Naive thymus-derived CD4-positive, alpha-beta T cell (primary cell): Measurements from ENCODE around the gene SLC16A7. TPM values are rescaled to one million over a fixed set of nuclear protein-coding genes. Genes with fewer than 3 reads are reported as not detected.

Source experiments
- ATAC-seq: fragments of 150-1000 bp; cut with Tn5 transposase; 2 replicates; pipeline ENCODE4 v1.10.0; 2021; ENCODE audit warnings: mild to moderate bottlenecking, moderate library complexity
- CTCF ChIA-PET: fragments of 350-600 bp; sonication (Branson Sonifier 250); formaldehyde crosslinking; loops from one replicate; lab custom pipeline; 2021; ENCODE audit warnings: antibody characterized with exemption; lab: Charles Lee
- POLR2A ChIA-PET: fragments of 350-600 bp; sonication (Branson Sonifier 250); formaldehyde crosslinking; loops from one replicate; lab custom pipeline; 2021; ENCODE audit warnings: antibody characterized with exemption, inconsistent platforms; lab: Charles Lee
- DNase-seq, 9 donors: peaks; one replicate each; pipeline versions ENCODE4 v3.0.0 to v3.0.0-alpha.2; 2020 to 2022; ENCODE audit warnings: mixed read lengths in 1 of 9
- H3K27ac ChIP-seq: one replicate; pipeline ENCODE4 v1.7.0; 2013; ENCODE audit warnings: mild to moderate bottlenecking, low read depth, low read length, moderate library complexity
- H3K27me3 ChIP-seq, 2 donors: one replicate each; pipeline ENCODE4 v1.7.0; 2013; ENCODE audit warnings: low read length in 2 of 2, mild to moderate bottlenecking in 2 of 2, moderate library complexity in 2 of 2; ENCODE audit not compliant: control insufficient read depth in 2 of 2, insufficient read depth in 2 of 2
- H3K36me3 ChIP-seq, 3 experiments: 1 replicate in 2 of 3; 2 replicates in 1 of 3; pipeline ENCODE4 v1.7.0; 2013; ENCODE audit warnings: low read length in 3 of 3, mild to moderate bottlenecking in 3 of 3, moderate library complexity in 1 of 3; ENCODE audit not compliant: insufficient read depth in 3 of 3, control insufficient read depth in 2 of 3
- H3K4me1 ChIP-seq, 2 donors: one replicate each; pipeline ENCODE4 v1.7.0; 2013; ENCODE audit warnings: low read length in 2 of 2, mild to moderate bottlenecking in 2 of 2, moderate library complexity in 1 of 2; ENCODE audit not compliant: control insufficient read depth in 2 of 2, insufficient read depth in 2 of 2
- H3K4me3 ChIP-seq: 2 replicates; pipeline ENCODE4 v1.7.0; 2013; ENCODE audit warnings: mild to moderate bottlenecking, low read length
- H3K9me3 ChIP-seq, 3 experiments: 1 replicate in 2 of 3; 2 replicates in 1 of 3; pipeline ENCODE4 v1.7.0; 2013; ENCODE audit warnings: low read length in 3 of 3; ENCODE audit not compliant: control insufficient read depth in 2 of 3
- H3K27ac Mint-ChIP-seq, 9 donors: one replicate each; pipeline ENCODE4 v1.8.0; 2020 to 2022; ENCODE audit warnings: mixed read lengths in 9 of 9, mild to moderate bottlenecking in 8 of 9, moderate library complexity in 5 of 9, inconsistent platforms in 2 of 9
- H3K27me3 Mint-ChIP-seq, 5 donors: one replicate each; pipeline ENCODE4 v1.8.0; 2021 to 2022; ENCODE audit warnings: mixed read lengths in 5 of 5, mild to moderate bottlenecking in 1 of 5
- H3K36me3 Mint-ChIP-seq, 5 donors: one replicate each; pipeline ENCODE4 v1.8.0; 2020 to 2022; ENCODE audit warnings: mixed read lengths in 5 of 5, mild to moderate bottlenecking in 3 of 5, inconsistent platforms in 1 of 5
- H3K4me1 Mint-ChIP-seq, 7 donors: one replicate each; pipeline ENCODE4 v1.8.0; 2020 to 2022; ENCODE audit warnings: mixed read lengths in 7 of 7, mild to moderate bottlenecking in 3 of 7, inconsistent platforms in 1 of 7
- H3K4me3 Mint-ChIP-seq, 10 donors: one replicate each; pipeline ENCODE4 v1.8.0; 2020 to 2022; ENCODE audit warnings: mild to moderate bottlenecking in 10 of 10, mixed read lengths in 10 of 10, moderate library complexity in 6 of 10, inconsistent platforms in 2 of 10
- H3K9me3 Mint-ChIP-seq, 11 donors: one replicate each; pipeline ENCODE4 v1.8.0; 2020 to 2022; ENCODE audit warnings: mixed read lengths in 11 of 11, mild to moderate bottlenecking in 4 of 11, inconsistent platforms in 1 of 11, moderate library complexity in 1 of 11
- intact Hi-C, 2 donors: fragments of 100-400 bp; cut with micrococcal nuclease; formaldehyde crosslinking; loops; one replicate each; pipeline ENCODE4 v1.15.1; 2023
- polyA plus RNA-seq, 2 donors: library from polyadenylated mRNA; unstranded; fragments of 300-500 nt; fragmentation: Illumina TruSeq; gene quantifications; one replicate each; pipeline ENCODE4 v1.2.3, GENCODE V29; 2021
- total RNA-seq, 6 experiments: library from RNA in 5 of 6; stranded (reverse) in 5 of 6; gene quantifications; 1 replicate in 5 of 6; 2 replicates in 1 of 6; pipeline ENCODE4 v1.2.3 and lab custom pipeline; 2021 to 2026

SLC16A7 gene
- total and polyA plus RNA-seq, 7 experiments from 2014 or later: 19.4 to 57.5 (median 38.9) TPM

DNA sequence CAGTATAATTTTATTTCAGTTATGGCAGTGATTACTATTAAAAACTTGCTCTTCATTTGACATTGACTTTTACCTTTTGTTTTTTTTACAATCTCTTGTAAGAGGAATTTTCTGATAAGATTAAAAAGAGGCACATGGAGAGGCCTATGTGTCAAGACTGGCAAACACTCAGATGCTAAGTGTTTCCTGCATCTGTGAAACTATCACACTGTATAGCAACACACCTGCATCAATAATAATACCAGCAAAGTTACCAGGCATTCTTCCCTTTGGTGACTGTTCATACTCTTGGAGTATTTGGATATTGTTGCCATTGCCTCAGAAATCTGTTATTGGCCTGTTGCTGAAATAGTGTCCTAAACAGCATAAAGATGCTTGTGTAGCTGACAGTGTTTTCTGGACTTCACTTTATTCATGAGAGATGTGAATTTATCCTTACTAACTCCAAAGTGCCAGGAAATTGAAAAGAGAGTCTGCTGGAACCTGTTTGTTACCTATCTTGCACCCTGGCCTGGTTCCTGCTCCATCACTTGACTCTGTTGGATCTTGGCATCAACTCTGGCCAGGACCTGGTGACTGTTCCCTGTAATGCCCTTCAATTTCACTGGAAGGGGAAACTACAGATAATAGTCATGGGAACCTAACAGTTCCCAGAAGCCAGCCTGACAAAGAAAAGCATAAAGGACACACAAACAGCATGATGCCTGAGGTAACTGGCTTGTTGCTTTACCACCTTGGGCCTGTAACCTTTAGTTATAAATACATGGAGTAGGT lies 19.8 kb downstream of the SLC16A7 start:
- POLR2A ChIA-PET: interaction anchor here (0.6 kb wide), 1 partner anchor 14 kb away, joined by 3 read pairs; no protein-coding TSS in a partner anchor

DNA sequence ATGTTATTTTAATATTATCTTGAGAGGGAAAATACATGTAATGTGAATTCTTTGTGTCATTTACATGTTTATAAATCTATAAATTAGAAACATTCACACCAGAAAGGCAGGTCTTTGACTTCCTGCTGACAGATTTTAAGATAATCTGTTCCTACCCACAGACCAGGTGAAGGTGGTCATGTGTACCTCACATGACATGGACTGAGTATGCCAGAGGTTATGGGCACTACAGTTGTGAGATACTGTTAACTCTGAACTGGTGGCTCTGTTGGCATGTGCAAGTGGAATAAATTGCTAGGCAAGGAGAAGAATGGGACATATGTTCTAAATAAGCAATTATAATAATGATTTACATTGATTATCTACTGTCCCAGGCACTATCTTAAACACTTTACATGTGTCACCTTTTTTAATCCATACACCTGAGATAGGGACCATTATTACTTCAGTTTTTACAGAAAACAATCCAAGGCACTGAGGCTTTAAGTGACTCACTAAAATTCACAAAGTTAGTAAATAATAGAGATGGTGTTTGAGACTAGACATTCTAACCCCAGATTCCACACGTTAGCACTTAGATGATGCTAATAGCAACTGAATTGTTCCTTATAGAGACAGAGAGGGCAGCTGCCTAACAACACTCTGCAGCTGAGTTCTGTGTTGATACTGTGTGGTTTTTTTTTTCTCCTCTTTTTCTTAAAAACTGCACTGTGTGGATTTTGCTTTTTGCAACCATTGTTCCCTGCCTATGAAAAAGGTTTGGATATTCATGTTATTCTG lies 23.8 kb downstream of the SLC16A7 start:
- Histone ChIP-seq H3K27ac (no peak overlapping the region), H3K9me3 (no peaks in the 10 kb centered on the region), H3K4me1 (peaks cover 8 to 17% of the 10 kb centered on the region in 2 donors), H3K4me3 (no peak overlapping the region), H3K27me3 (no peaks in the 10 kb centered on the region), H3K36me3 (no peaks in the 10 kb centered on the region)
- H3K27me3 Mint-ChIP-seq: no peaks in the 10 kb centered on the region
- ChIA-PET POLR2A (no interaction called here), CTCF (no interaction called here)
- peak overlapping the region in 3 of 9 donors; percentile 22 to 80 (median 41) for H3K27ac Mint-ChIP-seq
- peak overlapping the region in 3 of 10 donors; percentile 3 to 35 (median 22) for H3K4me3 Mint-ChIP-seq
- ATAC-seq (no peak), DNase-seq (no peak)
- H3K36me3 Mint-ChIP-seq: peaks cover 0 to 11% (median 8%) of the 10 kb centered on the region in 5 donors
- intact Hi-C loops: loop anchor here in 1 of 2 donors (5.0 kb wide), 1 partner anchor 102 kb away; no protein-coding TSS in a partner anchor
- H3K9me3 Mint-ChIP-seq: no peaks in the 10 kb centered on the region
- peaks cover 8 to 83% (median 76%) of the 10 kb centered on the region in 7 donors for H3K4me1 Mint-ChIP-seq

More for the DNA sequence above, 19.8 kb downstream of the SLC16A7 start:
- H3K36me3 ChIP-seq: peaks cover 0 to 17% (median 0%) of the 10 kb centered on the region in 3 experiments
- ATAC-seq (no peak), DNase-seq (no peak)
- no peaks in the 10 kb centered on the region for H3K27me3 ChIP-seq
- peaks cover 0 to 24% (median 0%) of the 10 kb centered on the region in 3 experiments for H3K9me3 ChIP-seq
- no peaks in the 10 kb centered on the region for H3K27me3 Mint-ChIP-seq
- H3K9me3 Mint-ChIP-seq: peaks cover 0 to 30% (median 14%) of the 10 kb centered on the region in 11 donors
- no peak overlapping the region for H3K27ac ChIP-seq
- CTCF ChIA-PET: no interaction called here
- peaks cover 8 to 17% of the 10 kb centered on the region in 2 donors for H3K4me1 ChIP-seq
- no peak overlapping the region for H3K4me3 ChIP-seq
- intact Hi-C loops: loop anchor here in 1 of 2 donors (5.0 kb wide), 1 partner anchor 98 kb away; no protein-coding TSS in a partner anchor
- no peak overlapping the region for H3K4me3 Mint-ChIP-seq
- H3K27ac Mint-ChIP-seq: peak overlapping the region in 3 of 9 donors; percentile 15 to 32 (median 19)
- peaks cover 11 to 43% (median 37%) of the 10 kb centered on the region in 5 donors for H3K36me3 Mint-ChIP-seq
- peaks cover 8 to 60% (median 52%) of the 10 kb centered on the region in 7 donors for H3K4me1 Mint-ChIP-seq

DNA sequence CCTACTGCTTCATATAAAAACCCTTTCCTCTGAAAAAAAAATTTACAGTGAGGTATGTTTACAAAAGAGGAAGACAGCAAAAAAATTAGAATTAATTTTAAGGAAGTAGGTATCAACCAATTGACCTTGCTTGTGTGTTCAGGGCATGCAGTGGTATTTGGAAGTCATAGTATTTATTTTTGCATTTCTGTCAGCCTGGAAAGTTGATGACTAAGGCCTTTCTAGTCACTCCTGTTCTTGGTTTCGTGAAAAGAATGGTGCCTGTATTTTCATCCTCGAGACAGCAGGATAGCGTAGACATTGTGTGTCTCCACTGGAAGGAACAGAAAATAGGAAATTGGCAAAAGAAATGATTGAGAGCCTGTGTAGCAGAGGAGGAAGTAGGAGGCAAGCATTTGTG lies 24.5 kb downstream of the SLC16A7 start:
- Mint-ChIP-seq H3K27me3 (no peaks in the 10 kb centered on the region), H3K9me3 (no peaks in the 10 kb centered on the region), H3K27ac (peak overlapping the region in 3 of 9 donors; percentile 22 to 47 (median 32)), H3K4me3 (peak overlapping the region in 3 of 10 donors; percentile 5 to 35 (median 22)), H3K36me3 (peaks cover 0 to 9% (median 6%) of the 10 kb centered on the region in 5 donors), H3K4me1 (peaks cover 8 to 84% (median 77%) of the 10 kb centered on the region in 7 donors)
- POLR2A ChIA-PET: no interaction called here
- H3K27me3 ChIP-seq: no peaks in the 10 kb centered on the region
- ATAC-seq: peak; percentile 54
- CTCF ChIA-PET: no interaction called here
- no peaks in the 10 kb centered on the region for H3K9me3 ChIP-seq
- H3K27ac ChIP-seq: no peak overlapping the region
- intact Hi-C loops: no loop called here
- peaks cover 8 to 17% of the 10 kb centered on the region in 2 donors for H3K4me1 ChIP-seq
- H3K4me3 ChIP-seq: no peak overlapping the region
- no peak for DNase-seq
- no peaks in the 10 kb centered on the region for H3K36me3 ChIP-seq

DNA sequence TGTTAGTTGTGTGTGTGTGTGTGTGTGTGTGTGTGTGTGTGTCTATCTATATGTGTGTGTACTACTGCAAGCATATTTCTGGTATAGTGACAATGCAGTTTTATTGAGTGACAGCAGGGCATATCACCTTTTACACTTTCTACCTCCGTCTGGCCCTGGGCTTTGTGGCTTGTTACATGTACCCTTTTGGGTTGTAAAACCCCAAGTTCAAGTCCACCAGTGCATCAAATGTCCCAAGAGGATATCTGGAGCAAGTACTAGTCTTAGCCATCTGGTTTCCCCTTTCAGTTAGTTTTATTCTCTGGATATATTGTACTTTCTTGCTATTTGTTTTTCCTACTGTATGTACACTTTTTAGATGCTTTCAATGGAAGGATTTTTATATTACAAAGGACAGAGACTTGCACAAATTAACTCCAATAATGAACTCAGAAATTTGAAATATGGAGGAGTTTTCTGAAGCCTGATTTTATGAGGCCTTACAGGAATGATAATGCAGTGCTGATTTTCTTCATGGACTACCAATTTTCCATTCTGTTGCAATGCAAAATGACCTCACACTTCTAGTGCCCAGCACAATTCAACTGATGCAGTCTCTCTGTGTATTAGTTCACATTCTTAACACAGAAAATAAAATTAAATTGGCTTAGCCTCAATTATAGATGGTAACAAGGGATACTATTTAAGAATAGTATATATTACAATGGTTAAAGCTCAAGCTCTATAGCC lies 29.1 kb downstream of the SLC16A7 start:
- no peaks in the 10 kb centered on the region for H3K36me3 ChIP-seq
- H3K4me3 ChIP-seq: no peak overlapping the region
- no peaks in the 10 kb centered on the region for H3K9me3 ChIP-seq
- peaks cover 0 to 22% (median 13%) of the 10 kb centered on the region in 5 donors for H3K36me3 Mint-ChIP-seq
- H3K4me3 Mint-ChIP-seq: no peak overlapping the region
- ChIA-PET CTCF (no interaction called here), POLR2A (no interaction called here)
- peaks cover 5 to 81% (median 75%) of the 10 kb centered on the region in 7 donors for H3K4me1 Mint-ChIP-seq
- DNase-seq (no peak), ATAC-seq (no peak)
- intact Hi-C loops: no loop called here
- H3K27me3 ChIP-seq: no peaks in the 10 kb centered on the region
- H3K27ac Mint-ChIP-seq: no peak overlapping the region
- H3K9me3 Mint-ChIP-seq: peaks cover 0 to 4% (median 0%) of the 10 kb centered on the region in 11 donors
- H3K4me1 ChIP-seq: peaks cover 5 to 7% of the 10 kb centered on the region in 2 donors
- H3K27me3 Mint-ChIP-seq: no peaks in the 10 kb centered on the region
- H3K27ac ChIP-seq: no peak overlapping the region

DNA sequence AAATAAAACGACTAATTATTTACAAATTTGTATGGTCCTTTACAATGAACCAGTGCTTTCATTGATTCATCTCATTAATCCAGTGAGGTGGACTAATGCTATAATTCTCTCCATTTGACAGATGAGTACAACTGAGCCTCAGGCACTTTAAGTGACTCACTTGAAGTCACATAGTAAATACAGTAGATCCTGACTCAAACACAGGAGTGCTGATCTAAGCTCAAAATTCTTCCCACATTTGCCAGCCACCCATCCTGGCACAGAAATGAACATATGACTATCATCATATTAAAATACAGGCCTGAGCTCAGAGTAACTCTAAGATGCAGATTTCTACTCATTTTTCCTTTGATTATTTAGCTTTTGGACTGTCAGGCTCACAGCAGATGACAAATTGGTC lies 30.6 kb downstream of the SLC16A7 start:
- Mint-ChIP-seq H3K27me3 (no peaks in the 10 kb centered on the region), H3K27ac (no peak overlapping the region), H3K4me3 (no peak overlapping the region), H3K4me1 (peaks cover 2 to 80% (median 74%) of the 10 kb centered on the region in 7 donors), H3K36me3 (peaks cover 0 to 25% (median 13%) of the 10 kb centered on the region in 5 donors), H3K9me3 (peaks cover 0 to 6% (median 0%) of the 10 kb centered on the region in 11 donors)
- Histone ChIP-seq H3K27ac (no peak overlapping the region), H3K36me3 (no peaks in the 10 kb centered on the region), H3K4me1 (peaks cover 0 to 5% of the 10 kb centered on the region in 2 donors), H3K27me3 (no peaks in the 10 kb centered on the region), H3K4me3 (no peak overlapping the region), H3K9me3 (no peaks in the 10 kb centered on the region)
- intact Hi-C loops: loop anchor here in 1 of 2 donors (2.0 kb wide), 1 partner anchor 16 kb away; no protein-coding TSS in a partner anchor
- ChIA-PET POLR2A (no interaction called here), CTCF (no interaction called here)
- DNase-seq (no peak), ATAC-seq (no peak)

DNA sequence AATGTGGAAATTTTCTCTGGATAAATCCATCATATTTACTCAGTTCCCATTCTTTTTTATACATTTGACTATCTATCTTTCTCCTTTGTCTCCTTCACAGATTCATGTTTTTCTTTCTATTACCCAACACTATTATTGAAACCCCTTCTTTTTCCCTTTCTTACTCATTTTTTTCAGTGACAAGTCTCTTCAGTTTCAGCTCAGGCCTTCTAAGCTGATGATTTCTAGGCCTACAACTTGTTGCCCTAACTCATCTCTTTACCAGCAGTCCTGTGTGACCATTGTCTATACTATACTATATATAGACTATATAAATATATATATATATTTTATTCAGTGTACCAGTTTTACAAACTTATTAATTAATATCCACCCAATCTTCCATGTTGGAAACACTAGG lies 31.8 kb downstream of the SLC16A7 start:
- Histone ChIP-seq H3K36me3 (no peaks in the 10 kb centered on the region), H3K27ac (no peak overlapping the region), H3K4me1 (peaks cover 0 to 5% of the 10 kb centered on the region in 2 donors), H3K9me3 (no peaks in the 10 kb centered on the region), H3K4me3 (no peak overlapping the region), H3K27me3 (no peaks in the 10 kb centered on the region)
- DNase-seq (no peak), ATAC-seq (no peak)
- POLR2A ChIA-PET: interaction anchor here (0.7 kb wide), 1 partner anchor 19 kb away, joined by 3 read pairs; no protein-coding TSS in a partner anchor
- peak overlapping the region in 3 of 9 donors; percentile 2 to 10 (median 5) for H3K27ac Mint-ChIP-seq
- H3K27me3 Mint-ChIP-seq: no peaks in the 10 kb centered on the region
- intact Hi-C loops: loop anchor here in 1 of 2 donors (2.0 kb wide), 1 partner anchor 15 kb away; no protein-coding TSS in a partner anchor
- peaks cover 2 to 82% (median 75%) of the 10 kb centered on the region in 7 donors for H3K4me1 Mint-ChIP-seq
- peaks cover 0 to 32% (median 21%) of the 10 kb centered on the region in 5 donors for H3K36me3 Mint-ChIP-seq
- H3K9me3 Mint-ChIP-seq: peaks cover 0 to 6% (median 0%) of the 10 kb centered on the region in 11 donors
- CTCF ChIA-PET: no interaction called here
- H3K4me3 Mint-ChIP-seq: no peak overlapping the region
